Transverse colon (tissue), 4 donors: ENCODE data around the gene MT1B. TPM values are rescaled to one million over a fixed set of nuclear protein-coding genes. Genes with fewer than 3 reads are reported as not detected.

Experiments used
- DNase-seq: peaks from one replicate; pipeline ENCODE4 v3.0.0-alpha.2; 2019
- H3K27ac ChIP-seq, 4 donors: fragments of 200-600 bp; sonication (generic); 2 replicates each; pipeline ENCODE4 v1.5.1; 2016 to 2018; ENCODE audit warnings: inconsistent platforms in 4 of 4
- H3K27me3 ChIP-seq: fragments of 200-600 bp; sonication (generic); 2 replicates; pipeline ENCODE4 v1.5.1; 2017; ENCODE audit warnings: inconsistent platforms
- H3K36me3 ChIP-seq, 4 donors: fragments of 200-600 bp; sonication (generic); 2 replicates each; pipeline ENCODE4 v1.5.1; 2017 to 2019; ENCODE audit warnings: inconsistent platforms in 4 of 4
- H3K4me1 ChIP-seq, 4 donors: fragments of 200-600 bp; sonication (generic); 2 replicates each; pipeline ENCODE4 v1.5.1; 2017 to 2020; ENCODE audit warnings: inconsistent platforms in 4 of 4
- H3K4me3 ChIP-seq, 4 donors: fragments of 200-600 bp; sonication (generic); 1 replicate in 1 of 4; 2 replicates in 3 of 4; pipeline versions ENCODE4 v1.5.1 to v1.6.1; 2017 to 2019; ENCODE audit warnings: inconsistent platforms in 4 of 4
- H3K9me3 ChIP-seq, 2 donors: fragments of 200-600 bp; sonication (generic); 2 replicates each; pipeline ENCODE4 v1.5.1; 2017 to 2019; ENCODE audit warnings: inconsistent platforms in 2 of 2
- EP300 ChIP-seq: sonication (generic); formaldehyde crosslinking; IDR thresholded peaks from one replicate; pipeline ENCODE4 v1.6.1; 2017; ENCODE audit warnings: antibody characterized with exemption, low read depth
- POLR2A ChIP-seq: fragments of 450-650 bp; IDR thresholded peaks from one replicate; pipeline ENCODE4 v1.6.1; 2016; ENCODE audit warnings: antibody characterized with exemption, mild to moderate bottlenecking, moderate library complexity
- POLR2AphosphoS5 ChIP-seq, 3 donors: sonication (generic); formaldehyde crosslinking; IDR thresholded peaks; one replicate each; pipeline ENCODE4 v1.6.1; 2016; ENCODE audit warnings: antibody characterized with exemption in 3 of 3
- WGBS, 2 donors: methylation state at CpG; one replicate each; pipeline ENCODE4 v1.1.5; 2018; ENCODE audit warnings: low coverage in 1 of 2; 5-methylcytosine and 5-hydroxymethylcytosine counted together
- in situ Hi-C, 4 donors: fragments of 200-750 bp; cut with MboI; loops; one replicate each; pipeline versions ENCODE4 v1.15.0 to v1.15.1; 2017; ENCODE audit warnings: low sequenced_read_pairs in 3 of 4, low pct_ligation_motif_present in 1 of 4, low pct_unique_long_range_greater_than_20kb in 1 of 4
- intact Hi-C: fragments of 100-400 bp; cut with DNase I; formaldehyde crosslinking; loops from one replicate; pipeline ENCODE4 v1.15.1; 2023; ENCODE audit warnings: low total_unique reads
- total RNA-seq, 4 donors: library from RNA; depleted of rRNA; stranded (reverse); fragments of >200 nt; gene quantifications; one replicate each; pipeline ENCODE4 v1.1.0, GENCODE V29; 2016
- TF ChIP-seq, protein P1 (sequence below), 5 experiments: fragments of 200-600 bp in 3 of 5; fragments of 450-650 bp in 2 of 5; sonication (generic) in 3 of 5; IDR thresholded peaks; 1 replicate in 2 of 5; 2 replicates in 3 of 5; pipeline ENCODE4 v1.5.1; 2016 to 2017; ENCODE audit warnings: antibody characterized with exemption in 5 of 5, inconsistent platforms in 3 of 5, mild to moderate bottlenecking in 2 of 5, moderate library complexity in 1 of 5

The MT1B gene
- total RNA-seq, 4 donors from 2014 or later = not detected

DNA sequence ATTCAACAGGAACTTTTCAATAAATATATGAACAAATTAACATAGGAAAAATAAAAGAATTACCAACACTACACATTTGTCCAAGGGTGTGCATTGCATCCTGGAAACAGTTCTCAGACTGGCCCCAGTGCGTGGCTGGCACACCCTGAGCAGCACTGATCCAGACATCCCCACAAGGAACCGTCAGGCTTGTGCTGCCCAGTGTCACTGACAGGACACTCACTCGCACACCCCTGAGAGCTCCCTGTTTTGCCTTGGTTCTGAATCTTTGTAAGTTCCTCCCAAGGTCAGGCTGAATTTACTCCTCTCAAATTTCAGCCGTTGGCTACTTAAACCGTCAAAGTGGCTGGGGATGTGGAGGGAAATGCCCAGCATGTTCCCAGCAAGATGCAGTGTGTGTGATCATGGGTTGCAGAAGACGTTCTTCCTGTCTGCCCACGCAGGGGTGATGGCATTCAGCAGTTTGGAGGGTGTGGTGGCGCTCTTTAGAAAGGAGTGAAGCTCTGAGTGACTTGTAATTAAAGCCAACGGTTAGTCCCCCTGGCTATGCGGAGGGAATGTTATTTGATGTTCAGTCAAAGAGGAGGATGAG, 41.6 kb upstream of the MT1B start:
- TF ChIP-seq POLR2AphosphoS5 (IDR thresholded peaks at IDR 0.05) (peak; percentile 44 to 70 (median 61)), POLR2A (peak; percentile 60), EP300 (no peak)
- TF ChIP-seq, protein P1, sequence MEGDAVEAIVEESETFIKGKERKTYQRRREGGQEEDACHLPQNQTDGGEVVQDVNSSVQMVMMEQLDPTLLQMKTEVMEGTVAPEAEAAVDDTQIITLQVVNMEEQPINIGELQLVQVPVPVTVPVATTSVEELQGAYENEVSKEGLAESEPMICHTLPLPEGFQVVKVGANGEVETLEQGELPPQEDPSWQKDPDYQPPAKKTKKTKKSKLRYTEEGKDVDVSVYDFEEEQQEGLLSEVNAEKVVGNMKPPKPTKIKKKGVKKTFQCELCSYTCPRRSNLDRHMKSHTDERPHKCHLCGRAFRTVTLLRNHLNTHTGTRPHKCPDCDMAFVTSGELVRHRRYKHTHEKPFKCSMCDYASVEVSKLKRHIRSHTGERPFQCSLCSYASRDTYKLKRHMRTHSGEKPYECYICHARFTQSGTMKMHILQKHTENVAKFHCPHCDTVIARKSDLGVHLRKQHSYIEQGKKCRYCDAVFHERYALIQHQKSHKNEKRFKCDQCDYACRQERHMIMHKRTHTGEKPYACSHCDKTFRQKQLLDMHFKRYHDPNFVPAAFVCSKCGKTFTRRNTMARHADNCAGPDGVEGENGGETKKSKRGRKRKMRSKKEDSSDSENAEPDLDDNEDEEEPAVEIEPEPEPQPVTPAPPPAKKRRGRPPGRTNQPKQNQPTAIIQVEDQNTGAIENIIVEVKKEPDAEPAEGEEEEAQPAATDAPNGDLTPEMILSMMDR (IDR thresholded peaks at IDR 0.05) = no peak
- H3K27ac ChIP-seq = peak overlapping the region; percentile 87 to 91 (median 90)
- 18% methylated on average over 10 of the region's 10 CpGs; no CpG with 5 or more reads in 1 of the 2 donors for WGBS, 2 donors
- H3K9me3 ChIP-seq = no peaks in the 10 kb centered on the region
- in situ Hi-C loops (no loop called here), intact Hi-C loops (no loop called here)
- H3K4me1 ChIP-seq = peaks cover 6 to 25% (median 19%) of the 10 kb centered on the region in 4 donors
- peak; percentile 52 for DNase-seq
- peak overlapping the region in 3 of 4 donors; percentile 45 to 75 (median 48) for H3K4me3 ChIP-seq
- no peaks in the 10 kb centered on the region for H3K36me3 ChIP-seq
- H3K27me3 ChIP-seq = no peaks in the 10 kb centered on the region

DNA sequence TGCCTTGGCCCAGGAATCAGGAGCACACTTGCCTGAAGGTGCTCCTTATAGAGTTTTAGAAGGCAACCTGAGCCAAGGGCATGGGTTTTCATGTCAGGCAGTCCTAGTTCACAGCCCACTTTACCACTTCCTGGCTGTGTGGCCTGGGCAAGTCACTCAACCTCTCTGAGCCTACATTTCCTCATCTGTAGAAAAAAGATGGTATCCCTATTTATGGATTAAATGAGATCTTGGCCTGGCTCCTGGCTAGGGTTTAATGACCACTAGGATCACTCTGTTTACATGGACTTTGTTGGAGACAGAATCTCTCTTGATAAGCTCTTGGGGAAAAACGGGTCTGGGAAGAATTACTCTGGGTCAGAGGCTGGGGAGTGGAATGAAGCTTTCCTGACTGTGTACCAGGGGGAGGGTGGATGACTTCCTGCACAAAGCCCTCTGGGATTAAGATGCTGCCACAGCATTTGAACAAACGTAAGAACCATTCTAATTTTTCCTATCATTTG, 41.0 kb upstream of the MT1B start:
- Histone ChIP-seq H3K27ac (peak overlapping the region; percentile 87 to 91 (median 90)), H3K4me3 (no peak overlapping the region), H3K36me3 (no peaks in the 10 kb centered on the region), H3K9me3 (no peaks in the 10 kb centered on the region), H3K4me1 (peaks cover 6 to 25% (median 19%) of the 10 kb centered on the region in 4 donors), H3K27me3 (no peaks in the 10 kb centered on the region)
- in situ Hi-C loops (no loop called here), intact Hi-C loops (no loop called here)
- DNase-seq = no peak
- 40% methylated on average over 2 of the region's 2 CpGs; no CpG with 5 or more reads in 1 of the 2 donors for WGBS, 2 donors
- TF ChIP-seq POLR2AphosphoS5 (IDR thresholded peaks at IDR 0.05) = no peak
- TF ChIP-seq, protein P1 (IDR thresholded peaks at IDR 0.05) = no peak
- no peak for TF ChIP-seq POLR2A
- no peak for TF ChIP-seq EP300

DNA sequence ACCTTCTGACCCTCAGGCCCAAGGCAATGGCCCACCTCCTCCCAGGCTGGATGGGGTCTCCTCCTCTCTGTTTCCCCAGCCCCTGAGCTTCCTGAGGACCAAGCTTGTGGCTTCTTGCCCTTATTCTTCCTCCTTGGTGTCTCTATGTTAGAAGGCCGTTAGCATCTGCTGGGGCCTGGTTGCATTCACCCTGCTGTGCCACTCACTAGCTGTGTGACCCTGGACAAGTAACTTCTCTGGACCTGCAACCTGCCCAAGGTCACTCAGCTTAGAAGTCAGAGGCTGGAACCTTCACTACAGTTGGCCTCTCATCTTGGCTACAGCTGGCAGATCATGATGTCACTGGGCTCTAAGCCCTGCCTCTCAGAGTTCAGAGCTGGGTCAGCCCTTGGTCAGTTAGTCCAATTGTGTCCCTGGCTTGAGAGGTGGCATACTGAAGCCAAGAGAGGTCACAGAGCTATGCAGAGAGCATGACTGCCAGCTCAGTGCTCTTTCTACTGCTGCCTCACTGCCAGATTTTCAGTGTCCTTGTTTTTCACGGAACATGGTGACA, 40.3 kb upstream of the MT1B start:
- Histone ChIP-seq H3K27me3 (no peaks in the 10 kb centered on the region), H3K36me3 (no peaks in the 10 kb centered on the region), H3K27ac (peak overlapping the region; percentile 87 to 91 (median 90)), H3K4me3 (no peak overlapping the region), H3K9me3 (no peaks in the 10 kb centered on the region), H3K4me1 (peaks cover 6 to 25% (median 19%) of the 10 kb centered on the region in 4 donors)
- in situ Hi-C loops (no loop called here), intact Hi-C loops (no loop called here)
- DNase-seq = no peak
- TF ChIP-seq EP300 (no peak), POLR2AphosphoS5 (IDR thresholded peaks at IDR 0.05) (peak in 1 of 3 donors; percentile 9)
- 72% methylated on average over 2 of the region's 2 CpGs; no CpG with 5 or more reads in 1 of the 2 donors for WGBS, 2 donors

DNA sequence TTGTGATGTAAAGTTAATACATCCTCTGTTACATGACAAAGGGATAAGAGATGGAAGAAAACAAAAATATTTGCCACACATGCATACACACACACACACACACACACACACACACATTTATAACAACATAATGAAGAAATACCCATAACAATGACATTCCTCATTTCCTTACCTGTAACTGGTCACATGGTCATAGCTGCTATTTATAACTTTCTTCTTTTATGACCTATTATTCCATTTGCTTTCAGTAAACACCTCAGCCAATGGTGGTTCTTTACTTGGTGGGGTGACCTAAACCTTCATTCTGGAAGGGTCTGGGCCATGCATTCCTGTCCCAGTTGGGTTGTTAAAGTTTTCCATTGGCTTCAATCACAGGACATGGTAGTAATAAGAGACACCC, 38.0 kb upstream of the MT1B start:
- Histone ChIP-seq H3K27me3 (peaks cover under 1% of the 10 kb centered on the region), H3K36me3 (no peaks in the 10 kb centered on the region), H3K9me3 (no peaks in the 10 kb centered on the region), H3K27ac (no peak overlapping the region), H3K4me1 (peaks cover 12 to 32% (median 24%) of the 10 kb centered on the region in 4 donors), H3K4me3 (no peak overlapping the region)
- intact Hi-C loops = no loop called here
- TF ChIP-seq POLR2A (no peak), EP300 (no peak), POLR2AphosphoS5 (IDR thresholded peaks at IDR 0.05) (no peak)
- TF ChIP-seq, protein P1 (IDR thresholded peaks at IDR 0.05) = no peak
- DNase-seq = no peak
- in situ Hi-C loops = no loop called here
